Effector memory CD4-positive, alpha-beta T cell (primary cell): ENCODE data around the gene SMIM38.

Experiments used
- DNase-seq, 3 donors: peaks; one replicate each; pipeline ENCODE4 v3.0.0-alpha.2; 2020
- H3K27ac ChIP-seq: 2 replicates; pipeline ENCODE4 v1.7.0; 2013; ENCODE audit warnings: mild to moderate bottlenecking, low read length, moderate library complexity; ENCODE audit not compliant: insufficient read depth, poor library complexity, severe bottlenecking
- H3K27me3 ChIP-seq: replicated peaks from 2 replicates; pipeline ENCODE4 v1.7.0; 2013; ENCODE audit warnings: mild to moderate bottlenecking, low read length; ENCODE audit not compliant: insufficient read depth, control insufficient read depth, poor library complexity, severe bottlenecking
- H3K36me3 ChIP-seq: 2 replicates; pipeline ENCODE4 v1.7.0; 2013; ENCODE audit warnings: mild to moderate bottlenecking, low read length, moderate library complexity; ENCODE audit not compliant: control insufficient read depth, insufficient read depth
- H3K4me1 ChIP-seq: 2 replicates; pipeline ENCODE4 v1.7.0; 2013; ENCODE audit warnings: low read length, mild to moderate bottlenecking; ENCODE audit not compliant: control insufficient read depth, insufficient read depth, poor library complexity, severe bottlenecking
- H3K4me3 ChIP-seq: 2 replicates; pipeline ENCODE4 v1.7.0; 2013; ENCODE audit warnings: low read length, low read depth, mild to moderate bottlenecking; ENCODE audit not compliant: insufficient read depth, poor library complexity, severe bottlenecking
- H3K9me3 ChIP-seq: 2 replicates; pipeline ENCODE4 v1.7.0; 2013; ENCODE audit warnings: mild to moderate bottlenecking, low read length, moderate library complexity; ENCODE audit not compliant: control insufficient read depth

Gene SMIM38

DNA sequence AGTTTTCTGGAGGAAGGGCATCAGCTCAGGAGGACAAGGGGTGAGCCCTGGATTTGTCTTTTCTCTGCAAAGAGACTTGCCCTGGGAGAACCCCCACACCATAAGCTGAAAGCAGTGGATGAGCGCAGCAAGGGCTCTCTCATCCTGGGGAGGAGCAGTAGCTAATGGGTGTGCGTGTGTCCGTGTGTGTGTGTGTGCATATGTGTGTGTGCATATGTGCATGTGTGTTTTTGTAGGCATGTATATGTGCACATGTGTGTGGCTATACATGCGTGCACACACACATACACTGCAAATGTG is 45.3 kb downstream of the SMIM38 start:
- DNase-seq = no peak
- no peak overlapping the region for H3K27ac ChIP-seq

DNA sequence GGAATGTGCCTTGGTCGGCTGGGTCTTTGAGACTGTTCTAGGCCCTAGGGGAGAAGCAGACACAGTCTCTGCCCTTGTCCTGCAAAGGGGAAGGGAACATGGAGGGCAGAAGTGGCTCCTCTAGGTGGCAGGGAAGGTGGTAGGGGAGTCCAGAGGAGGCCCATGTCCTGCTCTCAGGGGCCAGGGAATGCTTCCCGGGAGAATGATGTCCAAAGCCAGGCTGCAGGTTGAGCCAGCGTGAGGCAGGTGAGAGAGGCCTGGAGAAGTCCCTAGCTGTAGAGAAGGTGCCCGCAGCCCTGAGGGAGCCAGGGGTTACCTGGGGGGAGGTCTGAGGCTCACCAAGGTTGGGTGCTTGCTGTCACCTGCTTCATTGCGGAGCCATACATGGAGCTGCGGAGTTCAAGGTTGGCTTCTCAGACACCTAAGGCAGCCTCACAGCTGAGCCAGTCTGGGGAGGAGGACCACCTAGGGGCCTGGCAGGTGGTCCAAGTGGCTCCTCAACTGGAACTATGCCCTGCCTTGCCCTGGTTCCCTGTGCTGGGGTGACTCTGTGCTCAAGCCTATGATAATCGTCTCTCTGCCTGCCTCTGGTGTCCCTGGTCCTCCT is 46.1 kb downstream of the SMIM38 start:
- H3K36me3 ChIP-seq = no peaks in the 10 kb centered on the region
- H3K9me3 ChIP-seq = no peaks in the 10 kb centered on the region
- H3K4me1 ChIP-seq = no peaks in the 10 kb centered on the region
- no peak for DNase-seq
- H3K27me3 ChIP-seq = no peaks in the 10 kb centered on the region
- no peak overlapping the region for H3K27ac ChIP-seq
- H3K4me3 ChIP-seq = no peak overlapping the region

More for the DNA sequence above, 45.3 kb downstream of the SMIM38 start:
- Histone ChIP-seq H3K36me3 (no peaks in the 10 kb centered on the region), H3K4me1 (no peaks in the 10 kb centered on the region), H3K4me3 (no peak overlapping the region), H3K9me3 (no peaks in the 10 kb centered on the region), H3K27me3 (no peaks in the 10 kb centered on the region)

GRCh38 chr11:69202511-69203221 is 46.9 kb downstream of the SMIM38 start:
- Histone ChIP-seq H3K27me3 (no peaks in the 10 kb centered on the region), H3K4me1 (no peaks in the 10 kb centered on the region), H3K9me3 (no peaks in the 10 kb centered on the region), H3K36me3 (no peaks in the 10 kb centered on the region), H3K27ac (no peak overlapping the region), H3K4me3 (no peak overlapping the region)
- DNase-seq = no peak

DNA sequence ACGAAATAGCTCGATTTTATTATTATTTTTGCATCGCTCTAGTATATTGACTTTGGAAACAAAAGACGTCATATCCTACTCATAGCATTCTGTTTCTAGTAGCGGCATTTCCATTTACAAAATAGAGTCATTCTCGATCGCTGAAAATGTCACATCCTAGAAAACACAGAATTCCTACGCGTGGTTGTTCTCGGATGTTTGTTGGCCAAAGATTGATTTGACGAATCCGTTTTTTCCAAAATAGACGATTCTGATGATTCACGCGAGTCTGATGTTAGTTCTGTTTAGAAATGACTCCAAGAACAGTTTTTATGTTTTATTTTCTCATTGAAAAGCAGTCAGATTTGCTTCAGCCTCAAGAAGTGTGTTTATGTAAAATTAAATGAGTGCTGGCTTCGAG is 47.6 kb downstream of the SMIM38 start:
- Histone ChIP-seq H3K27ac (no peak overlapping the region), H3K4me3 (no peak overlapping the region), H3K4me1 (no peaks in the 10 kb centered on the region), H3K27me3 (no peaks in the 10 kb centered on the region), H3K36me3 (no peaks in the 10 kb centered on the region), H3K9me3 (no peaks in the 10 kb centered on the region)
- no peak for DNase-seq

GRCh38 chr11:69203901-69204245 is 48.1 kb downstream of the SMIM38 start:
- H3K4me1 ChIP-seq = no peaks in the 10 kb centered on the region
- H3K9me3 ChIP-seq = no peaks in the 10 kb centered on the region
- DNase-seq = no peak
- no peak overlapping the region for H3K27ac ChIP-seq
- H3K4me3 ChIP-seq = no peak overlapping the region
- H3K36me3 ChIP-seq = no peaks in the 10 kb centered on the region
- no peaks in the 10 kb centered on the region for H3K27me3 ChIP-seq

- no peaks in the 10 kb centered on the region for H3K9me3 ChIP-seq
- H3K4me3 ChIP-seq = no peak overlapping the region
- H3K36me3 ChIP-seq = no peaks in the 10 kb centered on the region
- no peak overlapping the region for H3K27ac ChIP-seq
- no peak for DNase-seq
- no peaks in the 10 kb centered on the region for H3K27me3 ChIP-seq
- no peaks in the 10 kb centered on the region for H3K4me1 ChIP-seq
These were observed 48.7 kb downstream of the SMIM38 start for GRCh38 chr11:69204246-69204940.

DNA sequence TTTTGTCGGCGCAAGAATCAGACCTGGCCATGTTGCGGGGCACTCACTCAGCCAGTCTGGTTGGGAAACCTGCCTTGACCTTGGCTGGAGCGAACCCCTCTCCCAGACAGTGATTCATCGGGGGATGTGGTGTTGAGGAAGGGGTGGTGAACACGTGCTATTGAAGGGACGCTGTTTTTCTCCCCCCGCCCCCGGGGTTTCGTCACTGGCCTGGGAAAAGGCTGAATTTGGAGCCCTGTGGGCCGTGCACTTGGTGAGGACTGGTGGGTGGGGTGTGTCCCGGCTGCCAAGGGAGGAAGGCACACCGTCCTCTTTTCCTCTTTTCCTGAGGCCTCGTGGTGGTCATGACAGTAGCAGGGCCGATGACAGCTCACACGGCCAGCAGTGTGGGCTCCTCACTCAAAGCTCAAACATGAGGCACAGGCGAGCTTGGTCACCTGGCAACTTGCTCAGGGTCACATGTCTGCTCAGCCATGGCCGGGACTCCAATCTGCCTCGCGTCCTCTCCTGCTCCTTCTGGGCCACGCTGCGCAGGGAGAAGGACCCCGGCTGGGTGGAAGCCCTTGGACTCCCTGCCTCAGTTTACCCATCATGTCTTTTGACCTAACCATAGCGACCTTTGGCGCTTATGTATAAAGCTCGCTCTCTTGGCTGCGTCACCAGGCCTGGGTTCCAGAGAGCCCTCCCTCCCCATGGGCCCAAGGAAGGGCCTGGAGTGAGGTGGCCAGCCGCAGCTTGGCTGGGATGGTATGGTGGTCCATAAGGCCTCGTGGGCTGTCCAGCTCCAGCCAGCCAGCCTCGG is 49.4 kb downstream of the SMIM38 start:
- H3K4me1 ChIP-seq = no peaks in the 10 kb centered on the region
- no peaks in the 10 kb centered on the region for H3K9me3 ChIP-seq
- H3K4me3 ChIP-seq = no peak overlapping the region
- H3K27me3 ChIP-seq = no peaks in the 10 kb centered on the region
- H3K36me3 ChIP-seq = no peaks in the 10 kb centered on the region
- DNase-seq = no peak
- no peak overlapping the region for H3K27ac ChIP-seq
